ENCODE results near the gene EEPD1. TPM values are rescaled to one million over a fixed set of nuclear protein-coding genes. Genes with fewer than 3 reads are reported as not detected.

EEPD1 gene
- total RNA-seq, 1 donor, result 5.2 TPM

Small RNA genes within 50 kb of the gene (small RNA-seq; reads per million reads assigned to genes)
- gene AC006960.1 (not detected), gene AC007327.1 (not detected), gene RF00019 (not detected)

Other genes with a start within 250 kb of the EEPD1 start
- gene ANLN, start 236.6 kb downstream of the EEPD1 start, total RNA-seq, result 51.9 and 119 TPM in 2 replicates

Measured in fibroblast of villous mesenchyme (primary cell).